Sigmoid colon (tissue), 7 donors: ENCODE data around the gene MGAT3. TPM values are rescaled to one million over a fixed set of nuclear protein-coding genes. Genes with fewer than 3 reads are reported as not detected.
A peak's percentile ranks its signal among the peaks of the same experiment; 100 is the strongest.
"Not testable (repeated sequence)": the region's sequence is repeated elsewhere in the genome, so short reads cannot be mapped to it uniquely, and the experiment has no call there.

Source experiments
- DNase-seq: peaks from one replicate; pipeline ENCODE4 v3.0.0-alpha.2; 2019
- H3K27ac ChIP-seq, 4 donors: fragments of 200-600 bp; sonication (generic); one replicate each; pipeline ENCODE4 v1.5.1; 2016 to 2019; ENCODE audit warnings: mild to moderate bottlenecking in 1 of 4
- H3K27me3 ChIP-seq, 3 donors: fragments of 200-600 bp; sonication (generic); one replicate each; pipeline ENCODE4 v1.5.1; 2019; ENCODE audit warnings: mild to moderate bottlenecking in 1 of 3
- H3K36me3 ChIP-seq, 4 donors: fragments of 200-600 bp; sonication (generic); one replicate each; pipeline ENCODE4 v1.5.1; 2016 to 2019
- H3K4me1 ChIP-seq, 4 donors: fragments of 200-600 bp; sonication (generic); one replicate each; pipeline ENCODE4 v1.5.1; 2017 to 2019
- H3K4me3 ChIP-seq, 4 donors: fragments of 200-600 bp; sonication (generic); one replicate each; pipeline ENCODE4 v1.5.1; 2017 to 2019; ENCODE audit warnings: mild to moderate bottlenecking in 2 of 4, moderate library complexity in 1 of 4
- H3K9me3 ChIP-seq, 4 donors: fragments of 200-600 bp in 3 of 4; sonication (generic) in 3 of 4; one replicate each; pipeline versions ENCODE4 v1.5.1 to v1.6.1; 2013 to 2019
- CTCF ChIP-seq, 4 experiments: fragments of 450-650 bp in 3 of 4; fragments of 200-600 bp in 1 of 4; IDR thresholded peaks; one replicate each; pipeline ENCODE4 v1.5.1; 2016 to 2019; ENCODE audit warnings: antibody characterized with exemption in 4 of 4, mild to moderate bottlenecking in 3 of 4, moderate library complexity in 2 of 4
- EP300 ChIP-seq, 4 donors: sonication (generic); formaldehyde crosslinking; IDR thresholded peaks; one replicate each; pipeline ENCODE4 v1.6.1; 2017; ENCODE audit warnings: antibody characterized with exemption in 4 of 4
- POLR2A ChIP-seq, 2 donors: fragments of 450-650 bp; IDR thresholded peaks; one replicate each; pipeline ENCODE4 v1.6.1; 2016; ENCODE audit warnings: antibody characterized with exemption in 2 of 2, mild to moderate bottlenecking in 2 of 2, moderate library complexity in 2 of 2
- POLR2AphosphoS5 ChIP-seq, 4 donors: sonication (generic); formaldehyde crosslinking; IDR thresholded peaks; one replicate each; pipeline ENCODE4 v1.6.1; 2017; ENCODE audit warnings: antibody characterized with exemption in 4 of 4
- WGBS, 2 donors: extraction: QIAGEN DNeasy Blood & Tissue Kit; methylation state at CpG; one replicate each; pipeline ENCODE4 v1.1.7; 2013; 5-methylcytosine and 5-hydroxymethylcytosine counted together
- intact Hi-C: fragments of 100-400 bp; cut with DNase I; formaldehyde crosslinking; loops from one replicate; pipeline ENCODE4 v1.15.1; 2023
- polyA plus RNA-seq, 3 donors: library from polyadenylated mRNA; stranded (reverse); fragments of 200-250 nt; gene quantifications; one replicate each; pipeline ENCODE4 v1.2.3, GENCODE V29; 2013
- total RNA-seq, 4 donors: library from RNA; depleted of rRNA; stranded (reverse); fragments of >200 nt; gene quantifications; one replicate each; pipeline ENCODE4 v1.1.0, GENCODE V29; 2016
- donor health status: healthy with polysubstance abuse.
- donor health status: Bipolar disorder and iron deficiency.
- donor health status: healthy.

The MGAT3 gene
- total and polyA plus RNA-seq, 7 donors = 0.60 to 8.1 (median 1.1) TPM

- DNase-seq = no peak
- H3K27ac ChIP-seq = peak overlapping the region; percentile 99 to 100 (median 99)
- peaks cover 17 to 55% (median 31%) of the 10 kb centered on the region in 4 donors for H3K36me3 ChIP-seq
- TF ChIP-seq EP300 (IDR thresholded peaks at IDR 0.05) = no peak
- WGBS, 2 donors = 6 to 8% methylated on average over 24 of the region's 24 CpGs
- H3K4me3 ChIP-seq = peak overlapping the region; percentile 80 to 100 (median 96)
- intact Hi-C loops = loop anchor here (2.0 to 5.0 kb wide), 2 partner anchors 16 to 117 kb away; partner anchors contain the start of gene MIEF1
- H3K4me1 ChIP-seq = peaks cover 0 to 44% (median 39%) of the 10 kb centered on the region in 4 donors
- H3K9me3 ChIP-seq = no peaks in the 10 kb centered on the region
- H3K27me3 ChIP-seq = no peaks in the 10 kb centered on the region
Observed at GRCh38 chr22:39518996-39519680, 62.3 kb downstream of the MGAT3 start.

GRCh38 chr22:39519681-39520225 is 62.9 kb downstream of the MGAT3 start:
- Histone ChIP-seq H3K27ac (peak overlapping the region; percentile 99 to 100 (median 99)), H3K4me3 (peak overlapping the region; percentile 80 to 100 (median 96)), H3K27me3 (no peaks in the 10 kb centered on the region), H3K4me1 (peaks cover 0 to 50% (median 45%) of the 10 kb centered on the region in 4 donors), H3K36me3 (peaks cover 19 to 55% (median 32%) of the 10 kb centered on the region in 4 donors), H3K9me3 (no peaks in the 10 kb centered on the region)
- intact Hi-C loops = loop anchor here (2.0 to 5.0 kb wide), 4 partner anchors 17 to 647 kb away; partner anchors contain the start of genes CBX6 and MIEF1
- peak; percentile 99 for DNase-seq
- TF ChIP-seq POLR2A (IDR thresholded peaks at IDR 0.05) (peak; percentile 87 to 91), EP300 (IDR thresholded peaks at IDR 0.05) (no peak), CTCF (IDR thresholded peaks at IDR 0.05) (peak in 2 of 4 experiments; percentile 22 to 27), POLR2AphosphoS5 (IDR thresholded peaks at IDR 0.05) (peak; percentile 84 to 94 (median 92))
- 0% methylated on average over 47 of the region's 47 CpGs for WGBS, 2 donors

GRCh38 chr22:39520226-39521105 is 63.7 kb downstream of the MGAT3 start, which contains the start of gene ATF4:
Gene ATF4, plus strand, starts transcription at chr22:39520562. Its CDS starts 884 bp downstream, at chr22:39521446.
- intact Hi-C loops = loop anchor here (5.0 kb wide), 2 partner anchors 168 to 648 kb away; partner anchors contain the start of gene CBX6
- 0% methylated on average over 86 of the region's 86 CpGs for WGBS, 2 donors
- peak; percentile 95 for DNase-seq
- TF ChIP-seq CTCF (IDR thresholded peaks at IDR 0.05) = no peak
- peak in 1 of 4 donors; percentile 32 for TF ChIP-seq EP300 (IDR thresholded peaks at IDR 0.05)
- peak; percentile 99 to 100 (median 100) for TF ChIP-seq POLR2AphosphoS5 (IDR thresholded peaks at IDR 0.05)
- TF ChIP-seq POLR2A (IDR thresholded peaks at IDR 0.05) = peak; percentile 100
- Histone ChIP-seq H3K27me3 (no peaks in the 10 kb centered on the region), H3K36me3 (peaks cover 19 to 55% (median 31%) of the 10 kb centered on the region in 4 donors), H3K9me3 (no peaks in the 10 kb centered on the region), H3K4me1 (peaks cover 0 to 58% (median 52%) of the 10 kb centered on the region in 4 donors), H3K4me3 (peak within 1 kb of the TSS; percentile 80 to 100 (median 96)), H3K27ac (peak within 1 kb of the TSS; percentile 99 to 100 (median 99))

- TF ChIP-seq POLR2AphosphoS5 (IDR thresholded peaks at IDR 0.05) = peak in 1 of 4 donors; percentile 52
- H3K9me3 ChIP-seq, H3K27me3 ChIP-seq: not testable (repeated sequence)
- Histone ChIP-seq H3K36me3 (peaks cover 19 to 52% (median 31%) of the 10 kb centered on the region in 4 donors), H3K27ac (peak overlapping the region; percentile 99 to 100 (median 99)), H3K4me3 (peak overlapping the region; percentile 80 to 100 (median 96)), H3K4me1 (peaks cover 0 to 59% (median 57%) of the 10 kb centered on the region in 4 donors)
- 1 to 4% methylated on average over 28 of the region's 28 CpGs for whole genome bisulfite sequencing, 2 donors
- intact Hi-C loops = loop anchor here (5.0 kb wide), 2 partner anchors 169 to 649 kb away; partner anchors contain the start of gene CBX6
- DNase-seq = peak; percentile 93
Observed at GRCh38 chr22:39521106-39521885, 64.5 kb downstream of the MGAT3 start.

- intact Hi-C loops = loop anchor here (5.0 kb wide), 2 partner anchors 170 to 650 kb away; partner anchors contain the start of gene CBX6
Observed at GRCh38 chr22:39522091-39522490, 65.3 kb downstream of the MGAT3 start.

More at GRCh38 chr22:39522091-39522490, 65.3 kb downstream of the MGAT3 start:
- peak overlapping the region; percentile 80 to 100 (median 96) for H3K4me3 ChIP-seq
- not testable (repeated sequence) for H3K9me3 ChIP-seq, H3K27me3 ChIP-seq, DNase-seq
- 9 to 27% methylated on average over 4 to 5 of the region's 5 CpGs for WGBS, 2 donors
- peaks cover 0 to 63% (median 58%) of the 10 kb centered on the region in 4 donors for H3K4me1 ChIP-seq
- peaks cover 19 to 47% (median 31%) of the 10 kb centered on the region in 4 donors for H3K36me3 ChIP-seq
- H3K27ac ChIP-seq = peak overlapping the region; percentile 99 to 100 (median 99)
